Measurements from ENCODE around the gene TDP1.

Gene TDP1

GRCh38 chr14:89955745-89956660 lies at the start of gene TDP1:
Gene TDP1 (plus strand): TSS chr14:89955927. CDS start chr14:89963115, 7,188 bp downstream.
- DNase-seq = peak; percentile 96

- DNase-seq = no peak
Observed at GRCh38 chr14:89906000-89906399, 49.7 kb upstream of the TDP1 start.

- DNase-seq = no peak
Observed at GRCh38 chr14:89907655-89908054, 48.1 kb upstream of the TDP1 start.

- DNase-seq = peak; percentile 68
Observed at GRCh38 chr14:89908712-89909450, 46.8 kb upstream of the TDP1 start.

GRCh38 chr14:89909586-89909985 lies 46.1 kb upstream of the TDP1 start:
- no peak for DNase-seq

- DNase-seq = no peak
Observed at GRCh38 chr14:89910691-89911009, 45.1 kb upstream of the TDP1 start.

- no peak for DNase-seq
Observed at GRCh38 chr14:89911010-89911919, 44.5 kb upstream of the TDP1 start.

GRCh38 chr14:89912221-89912620 lies 43.5 kb upstream of the TDP1 start:
- DNase-seq = no peak

GRCh38 chr14:89912667-89913211 lies 43.0 kb upstream of the TDP1 start:
- no peak for DNase-seq

GRCh38 chr14:89915114-89915878 lies 40.4 kb upstream of the TDP1 start:
- peak; percentile 74 for DNase-seq

- DNase-seq = no peak
Observed at GRCh38 chr14:89918721-89919120, 37.0 kb upstream of the TDP1 start.

- no peak for DNase-seq
Observed at GRCh38 chr14:89920056-89920455, 35.7 kb upstream of the TDP1 start.

GRCh38 chr14:89921346-89921745 lies 34.4 kb upstream of the TDP1 start:
- no peak for DNase-seq

GRCh38 chr14:89922031-89922907 lies 33.5 kb upstream of the TDP1 start:
- no peak for DNase-seq

GRCh38 chr14:89924268-89924667 lies 31.5 kb upstream of the TDP1 start:
- no peak for DNase-seq

GRCh38 chr14:89926694-89927093 lies 29.0 kb upstream of the TDP1 start:
- no peak for DNase-seq

- no peak for DNase-seq
Observed at GRCh38 chr14:89927186-89927865, 28.4 kb upstream of the TDP1 start.

- DNase-seq = peak; percentile 27
Observed at GRCh38 chr14:89933002-89933401, 22.7 kb upstream of the TDP1 start.

- no peak for DNase-seq
Observed at GRCh38 chr14:89936654-89937185, 19.0 kb upstream of the TDP1 start.

- DNase-seq = no peak
Observed at GRCh38 chr14:89941830-89942377, 13.8 kb upstream of the TDP1 start.

Measured in NCI-H2171 treated with DMSO at 0.1 percent for 48 hours (cell line).